Right lobe of liver (tissue), 4 donors: ENCODE data around the gene ATAD3C.
"Not testable (repeated sequence)": the region's sequence is repeated elsewhere in the genome, so short reads cannot be mapped to it uniquely, and the experiment has no call there.

ENCODE experiments used
- CTCF ChIP-seq, 4 donors: fragments of 200-600 bp in 3 of 4; fragments of 450-650 bp in 1 of 4; IDR thresholded peaks; one replicate each; pipeline versions ENCODE4 v1.5.1 to v1.8.0; 2016 to 2022; ENCODE audit warnings: antibody characterized with exemption in 4 of 4, mild to moderate bottlenecking in 2 of 4
- POLR2A ChIP-seq: fragments of 450-650 bp; IDR thresholded peaks from one replicate; pipeline ENCODE4 v1.6.1; 2017; ENCODE audit warnings: antibody characterized with exemption, mild to moderate bottlenecking
- donor health status: DM: no; HTN: no; CAD: no.
- donor health status: DM: no; HTN: no; CAD: no.
- donor health status: DM: no; HTN: yes; CAD: no.

GRCh38 chr1:1472053-1472876 is 22.8 kb downstream of the ATAD3C start:
- not testable (repeated sequence) for TF ChIP-seq CTCF (IDR thresholded peaks at IDR 0.05); POLR2A
